Uterus (tissue), 2 donors: Measurements from ENCODE around the gene RAB12.

ENCODE experiments used
- CTCF ChIP-seq, 4 experiments: fragments of 200-600 bp in 2 of 4; fragments of 450-650 bp in 2 of 4; sonication (generic) in 2 of 4; IDR thresholded peaks; one replicate each; pipeline ENCODE4 v1.5.1; 2016 to 2019; ENCODE audit warnings: antibody characterized with exemption in 4 of 4, mild to moderate bottlenecking in 2 of 4, moderate library complexity in 1 of 4
- POLR2A ChIP-seq, 2 donors: fragments of 450-650 bp; IDR thresholded peaks; one replicate each; pipeline ENCODE4 v1.6.1; 2016; ENCODE audit warnings: antibody characterized with exemption in 2 of 2, mild to moderate bottlenecking in 1 of 2, moderate library complexity in 1 of 2

- TF ChIP-seq CTCF (IDR thresholded peaks at IDR 0.05) = no peak
- TF ChIP-seq POLR2A (IDR thresholded peaks at IDR 0.05) = no peak
Observed at GRCh38 chr18:8607776-8608742, 1.2 kb upstream of the RAB12 start.
